HT-29 (cell line): ENCODE data around the gene PRPH2. TPM values are rescaled to one million over a fixed set of nuclear protein-coding genes. Genes with fewer than 3 reads are reported as not detected.
A peak's percentile ranks its signal among the peaks of the same experiment; 100 is the strongest.

Experiments
- DNase-seq: peaks from one replicate; pipeline ENCODE4 v3.0.0-alpha.2; 2015; ENCODE audit warnings: low spot score
- total RNA-seq: library from RNA; depleted of rRNA; stranded (reverse); fragments of >200 nt; shearing (Covaris generic); gene quantifications from 2 replicates; pipeline ENCODE4 v1.2.3, GENCODE V29; 2014; rRNA removed

The PRPH2 gene, protein sequence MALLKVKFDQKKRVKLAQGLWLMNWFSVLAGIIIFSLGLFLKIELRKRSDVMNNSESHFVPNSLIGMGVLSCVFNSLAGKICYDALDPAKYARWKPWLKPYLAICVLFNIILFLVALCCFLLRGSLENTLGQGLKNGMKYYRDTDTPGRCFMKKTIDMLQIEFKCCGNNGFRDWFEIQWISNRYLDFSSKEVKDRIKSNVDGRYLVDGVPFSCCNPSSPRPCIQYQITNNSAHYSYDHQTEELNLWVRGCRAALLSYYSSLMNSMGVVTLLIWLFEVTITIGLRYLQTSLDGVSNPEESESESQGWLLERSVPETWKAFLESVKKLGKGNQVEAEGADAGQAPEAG
- not detected in 2 replicates for total RNA-seq

- DNase-seq: no peak
Measured at GRCh38 chr6:42722497-42722896, at the start of gene PRPH2. PRPH2 (minus strand) TSS chr6:42722597; CDS start chr6:42722334, 263 bp downstream.

GRCh38 chr6:42771741-42772100, 49.3 kb upstream of the PRPH2 start:
- DNase-seq: no peak

DNA sequence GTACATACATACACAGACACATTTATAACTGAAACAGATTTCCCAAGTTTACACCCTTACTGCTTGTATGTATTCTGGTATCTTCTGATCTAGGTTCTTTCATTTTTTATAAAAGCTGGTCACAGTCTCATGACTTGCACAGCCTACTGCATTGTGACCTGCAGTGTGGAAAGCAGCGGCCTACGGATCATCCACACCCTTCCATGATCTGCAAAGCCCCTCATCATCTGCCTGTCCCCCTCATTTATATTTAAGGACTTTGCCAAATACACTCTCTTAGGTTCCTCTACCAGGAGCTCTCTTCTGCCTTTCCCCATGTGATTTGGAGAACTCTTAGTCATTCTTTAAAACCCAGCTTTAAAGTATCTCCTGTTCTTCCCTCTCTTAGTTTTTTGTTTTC, 47.4 kb upstream of the PRPH2 start:
- no peak for DNase-seq

- DNase-seq: no peak
Measured at GRCh38 chr6:42769051-42769450, 46.7 kb upstream of the PRPH2 start.

DNA sequence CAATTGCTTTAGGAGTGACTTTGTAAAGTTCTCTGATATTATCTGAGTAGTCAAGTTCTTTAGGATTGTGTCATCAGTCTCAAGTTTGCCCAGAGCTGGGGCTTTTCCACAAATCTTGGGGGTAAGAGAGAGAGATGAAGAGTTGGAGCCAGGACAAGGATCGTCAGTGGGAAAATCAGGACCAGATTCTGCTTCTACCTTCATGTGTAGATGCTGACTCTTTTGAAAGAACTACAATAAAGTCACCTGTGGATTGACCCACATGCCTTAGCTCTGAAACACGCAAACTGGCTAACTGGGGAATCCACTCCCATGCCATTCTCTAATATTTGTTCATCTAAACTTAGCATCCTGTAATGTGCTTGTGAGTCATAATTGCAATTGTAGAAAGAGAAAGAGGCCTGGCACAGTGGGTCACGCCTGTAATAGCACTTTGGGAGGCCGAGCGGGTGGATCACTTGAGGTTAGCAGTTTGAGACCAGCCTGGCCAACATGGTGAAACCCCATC, 43.8 kb upstream of the PRPH2 start:
- no peak for DNase-seq

- no peak for DNase-seq
Measured at GRCh38 chr6:42764911-42765648, 42.7 kb upstream of the PRPH2 start.

GRCh38 chr6:42762950-42763349, 40.6 kb upstream of the PRPH2 start:
- DNase-seq: no peak

GRCh38 chr6:42762426-42762859, 40.0 kb upstream of the PRPH2 start:
- no peak for DNase-seq

DNA sequence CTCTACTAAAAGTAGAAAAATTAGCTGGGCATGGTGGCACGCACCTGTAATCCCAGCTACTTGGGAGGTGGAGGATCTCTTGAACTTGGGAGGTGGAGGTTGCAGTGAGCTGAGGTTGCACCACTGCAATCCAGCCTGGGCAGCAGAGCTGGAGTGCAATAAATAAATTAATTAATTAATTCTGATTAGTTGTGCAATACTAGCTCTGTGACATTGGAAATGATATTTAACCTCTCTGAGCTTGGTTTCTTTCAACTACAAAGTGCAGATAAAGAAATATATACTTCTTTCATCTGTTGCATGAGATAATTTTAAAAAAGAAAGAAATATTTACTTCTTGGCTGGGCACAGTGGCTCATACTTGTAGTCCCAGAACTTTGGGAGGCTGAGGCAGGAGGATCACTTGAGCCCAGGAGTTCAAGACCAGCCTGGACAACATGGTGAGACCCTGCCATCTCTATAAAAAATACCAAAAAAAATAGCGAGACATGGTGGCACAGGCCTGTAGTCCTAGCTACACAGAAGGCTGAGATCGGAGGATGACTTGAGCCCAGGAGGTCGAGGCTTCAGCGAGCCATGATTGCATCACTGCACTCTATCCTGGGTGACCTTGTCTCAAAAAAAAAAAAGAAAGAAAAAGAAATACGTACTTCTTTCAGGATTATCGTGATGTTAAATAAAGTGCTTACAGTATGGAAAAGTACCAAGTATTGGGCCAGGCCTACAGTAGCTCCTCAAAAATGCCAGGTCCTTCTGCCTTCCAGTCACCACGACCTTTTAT, 39.1 kb upstream of the PRPH2 start:
- DNase-seq: no peak

- no peak for DNase-seq
Measured at GRCh38 chr6:42758756-42759430, 36.5 kb upstream of the PRPH2 start.

DNA sequence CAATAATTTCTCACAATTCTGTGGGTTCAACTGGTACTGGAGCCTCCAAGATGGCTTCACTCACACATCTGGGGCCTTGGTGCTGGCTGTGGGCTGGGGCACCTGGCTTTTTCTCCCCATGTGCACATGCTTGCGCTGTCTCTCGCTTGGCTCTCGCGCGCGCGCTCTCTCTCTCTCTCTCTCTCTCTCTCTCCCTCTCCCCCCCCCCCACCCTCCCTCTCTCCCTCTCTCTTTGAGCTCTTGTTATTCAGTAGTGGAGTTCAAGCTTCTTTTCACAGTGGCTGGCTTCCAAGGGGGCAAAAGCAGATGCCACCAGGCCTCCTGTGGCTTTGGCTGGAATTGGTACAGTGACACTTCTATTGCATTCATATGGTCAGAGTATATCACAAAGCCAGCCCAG, 34.3 kb upstream of the PRPH2 start:
- DNase-seq: no peak

GRCh38 chr6:42754759-42755158, 32.4 kb upstream of the PRPH2 start:
- no peak for DNase-seq

DNA sequence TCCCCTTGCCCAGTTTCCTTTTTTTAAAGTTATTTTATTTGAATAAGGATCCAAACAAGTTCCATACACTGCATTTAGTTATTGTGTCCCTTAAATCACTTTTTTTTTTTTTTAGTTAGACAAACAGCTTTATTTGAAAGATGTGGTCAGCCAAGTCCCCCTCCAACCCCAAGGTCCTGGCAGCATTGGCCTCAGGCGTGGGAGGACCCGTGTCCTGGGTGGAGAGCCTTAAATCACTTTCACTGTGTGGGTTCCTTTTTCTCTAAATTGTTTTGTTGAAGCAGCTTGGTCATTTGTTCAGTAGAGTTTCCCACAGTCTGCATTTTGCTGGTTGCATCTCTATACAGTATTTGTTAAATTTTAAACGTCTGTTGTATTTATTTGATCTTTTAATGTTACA, 28.7 kb upstream of the PRPH2 start:
- DNase-seq: no peak

DNA sequence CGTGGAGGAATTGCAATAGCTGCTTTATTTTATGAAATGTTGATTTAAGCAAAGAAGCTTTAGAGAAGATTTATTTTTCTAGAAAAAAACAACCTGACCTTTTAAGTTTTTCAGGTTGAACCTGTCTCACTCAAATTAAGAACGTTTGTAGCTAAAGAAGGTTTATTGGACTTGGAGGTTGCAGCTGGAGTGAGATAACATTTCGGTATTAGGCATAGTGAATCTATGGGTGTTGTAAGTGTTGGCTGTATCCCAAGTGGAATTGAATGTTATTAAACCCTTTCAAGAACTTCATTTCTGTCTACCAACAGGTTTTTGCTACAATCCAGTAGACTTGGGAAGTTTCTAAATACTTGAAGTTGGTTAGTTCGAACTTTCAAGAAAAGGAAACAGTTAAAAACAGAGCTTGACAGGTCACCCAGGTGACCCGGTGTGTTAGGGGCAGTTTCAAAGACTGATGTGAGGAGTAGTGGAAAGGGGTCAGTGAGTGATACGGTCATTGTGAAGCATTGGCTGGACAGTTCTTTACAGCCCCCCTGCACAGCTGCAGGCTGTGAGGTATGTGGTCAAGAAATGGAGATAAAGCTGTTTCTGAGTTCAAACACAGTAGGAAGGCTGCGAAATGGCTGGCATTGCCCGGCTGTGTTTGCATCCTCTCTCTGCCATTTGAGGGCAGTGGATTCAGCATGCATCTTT, 26.0 kb upstream of the PRPH2 start:
- DNase-seq: no peak

GRCh38 chr6:42746463-42747391, 24.3 kb upstream of the PRPH2 start:
- DNase-seq: peak; percentile 56

- peak; percentile 97 for DNase-seq
Measured at GRCh38 chr6:42745640-42746462, 23.5 kb upstream of the PRPH2 start, which contains the start of gene TBCC. TBCC (minus strand) TSS chr6:42746103; CDS start chr6:42746073, 30 bp downstream.

GRCh38 chr6:42745083-42745639, 22.8 kb upstream of the PRPH2 start:
- peak; percentile 52 for DNase-seq

DNA sequence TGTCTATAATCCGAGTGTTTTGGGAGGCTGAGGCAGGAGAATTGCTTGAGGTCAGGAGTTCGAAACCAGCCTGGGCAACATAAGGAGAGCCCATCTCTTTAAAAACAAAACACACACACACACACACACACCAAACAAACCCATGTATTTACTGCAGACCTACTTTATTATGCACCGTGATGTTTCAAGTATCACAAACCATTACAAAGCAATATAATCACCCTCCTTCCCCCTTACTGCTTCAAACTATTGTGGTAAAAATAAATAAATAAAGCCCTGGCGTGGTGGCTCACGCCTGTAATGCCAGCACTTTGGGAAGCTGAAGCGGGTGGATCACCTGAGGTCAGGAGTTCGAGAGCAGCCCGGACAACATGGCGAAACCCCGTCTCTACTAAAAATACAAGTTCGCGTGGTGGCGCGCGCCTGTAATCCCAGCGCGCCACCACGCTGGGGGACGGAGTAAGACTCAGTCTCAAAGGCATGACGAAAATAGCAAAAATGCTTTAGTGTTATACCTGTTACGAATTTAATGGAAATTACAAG, 22.0 kb upstream of the PRPH2 start:
- DNase-seq: no peak
